ENCODE results near the gene YIF1A.

DNA sequence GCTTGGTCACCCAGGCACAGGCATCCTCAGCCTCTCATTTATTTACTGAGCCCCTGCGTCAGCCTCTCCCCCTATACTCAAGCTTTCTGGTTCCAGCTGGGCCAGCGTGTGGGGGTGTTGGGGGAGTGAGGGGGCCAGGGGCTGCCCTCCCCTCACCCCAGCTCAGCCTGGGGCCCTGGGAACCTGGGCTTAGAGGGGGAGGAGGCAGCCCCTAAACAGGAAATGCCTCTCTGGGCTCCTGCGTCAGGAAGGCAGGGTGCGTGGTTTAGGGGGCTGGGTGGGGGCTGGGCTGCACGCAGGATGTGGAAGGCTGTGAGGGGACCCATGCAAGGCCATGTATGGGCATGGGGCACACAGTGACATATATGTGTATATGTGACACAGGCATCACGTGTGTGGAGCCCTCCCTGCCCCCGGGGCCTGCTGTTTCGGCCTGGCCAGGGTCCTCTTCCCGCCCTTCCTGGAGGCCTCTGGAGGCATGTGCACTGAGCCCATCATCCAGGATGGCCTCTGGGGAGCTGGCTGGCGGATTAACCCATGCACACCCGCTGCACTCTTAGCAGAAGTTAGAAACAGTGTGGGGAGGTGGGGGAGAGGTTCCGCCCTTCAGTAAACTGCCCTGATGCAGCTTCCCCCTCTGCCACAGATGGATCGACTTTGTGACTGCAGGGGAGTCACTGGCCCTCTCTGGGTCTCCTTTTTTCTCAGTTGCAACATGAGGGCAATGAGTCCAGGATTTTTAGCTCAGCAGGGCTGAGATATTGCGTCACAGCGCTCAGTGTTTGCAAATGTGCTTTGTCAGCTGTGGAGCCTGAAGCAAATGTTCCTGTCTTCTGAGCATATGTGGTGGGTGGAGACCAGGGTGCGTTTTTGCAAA is 29.0 kb upstream of the YIF1A start:
- TF ChIP-seq, protein P1, sequence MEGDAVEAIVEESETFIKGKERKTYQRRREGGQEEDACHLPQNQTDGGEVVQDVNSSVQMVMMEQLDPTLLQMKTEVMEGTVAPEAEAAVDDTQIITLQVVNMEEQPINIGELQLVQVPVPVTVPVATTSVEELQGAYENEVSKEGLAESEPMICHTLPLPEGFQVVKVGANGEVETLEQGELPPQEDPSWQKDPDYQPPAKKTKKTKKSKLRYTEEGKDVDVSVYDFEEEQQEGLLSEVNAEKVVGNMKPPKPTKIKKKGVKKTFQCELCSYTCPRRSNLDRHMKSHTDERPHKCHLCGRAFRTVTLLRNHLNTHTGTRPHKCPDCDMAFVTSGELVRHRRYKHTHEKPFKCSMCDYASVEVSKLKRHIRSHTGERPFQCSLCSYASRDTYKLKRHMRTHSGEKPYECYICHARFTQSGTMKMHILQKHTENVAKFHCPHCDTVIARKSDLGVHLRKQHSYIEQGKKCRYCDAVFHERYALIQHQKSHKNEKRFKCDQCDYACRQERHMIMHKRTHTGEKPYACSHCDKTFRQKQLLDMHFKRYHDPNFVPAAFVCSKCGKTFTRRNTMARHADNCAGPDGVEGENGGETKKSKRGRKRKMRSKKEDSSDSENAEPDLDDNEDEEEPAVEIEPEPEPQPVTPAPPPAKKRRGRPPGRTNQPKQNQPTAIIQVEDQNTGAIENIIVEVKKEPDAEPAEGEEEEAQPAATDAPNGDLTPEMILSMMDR (IDR thresholded peaks at IDR 0.05): no peak
- no peak for TF ChIP-seq POLR2A (IDR thresholded peaks at IDR 0.05)
